ENCODE data around the gene KIAA0825.
A peak's percentile ranks its signal among the peaks of the same experiment; 100 is the strongest.

Gene KIAA0825

DNA sequence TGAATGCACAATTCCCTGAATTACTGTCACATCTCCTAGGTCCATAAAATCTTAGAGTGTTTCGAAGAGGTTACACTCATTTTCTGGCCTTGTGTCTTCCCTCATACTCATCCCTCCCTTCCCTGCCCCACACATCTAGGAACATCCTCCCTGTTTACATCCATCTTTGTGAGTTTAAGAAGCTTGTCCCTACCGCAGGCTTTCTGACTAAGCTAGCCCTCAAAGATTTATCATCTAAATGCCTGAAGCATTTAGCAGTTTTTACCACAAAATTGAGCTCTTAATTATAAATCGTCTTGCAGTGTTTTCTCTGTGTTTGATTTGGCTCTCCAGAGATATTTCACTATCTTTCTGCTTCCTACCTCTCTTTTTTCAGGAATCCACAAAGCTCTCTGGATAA, 374.8 kb downstream of the KIAA0825 start:
- no peak for DNase-seq (ENCODE audit: low spot score)

GRCh38 chr5:94240993-94241651, 377.3 kb downstream of the KIAA0825 start:
- no peak for DNase-seq (ENCODE audit: low spot score)

GRCh38 chr5:94240596-94240992, 377.8 kb downstream of the KIAA0825 start:
- no peak for DNase-seq (ENCODE audit: low spot score)

GRCh38 chr5:94240134-94240533, 378.3 kb downstream of the KIAA0825 start:
- no peak for DNase-seq (ENCODE audit: low spot score)

DNA sequence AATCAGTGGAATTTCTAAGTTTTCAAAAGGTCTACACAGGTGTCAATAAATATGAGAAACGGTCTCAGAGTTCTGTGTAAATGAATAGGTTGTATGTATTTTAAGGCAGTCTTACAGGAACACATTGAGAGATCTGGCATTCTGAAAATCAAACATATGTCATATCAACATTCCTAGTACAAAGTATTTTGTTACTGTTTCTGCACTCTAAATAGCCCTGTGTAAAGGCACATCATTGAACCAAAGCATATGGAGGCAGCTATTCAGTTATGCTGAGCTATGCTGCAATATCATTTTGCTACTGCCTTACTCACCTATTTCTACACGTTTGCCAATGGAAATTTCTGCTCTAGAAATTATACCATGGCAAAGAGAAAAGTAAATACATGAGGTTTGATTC, 379.1 kb downstream of the KIAA0825 start:
- DNase-seq (ENCODE audit: low spot score): no peak

DNA sequence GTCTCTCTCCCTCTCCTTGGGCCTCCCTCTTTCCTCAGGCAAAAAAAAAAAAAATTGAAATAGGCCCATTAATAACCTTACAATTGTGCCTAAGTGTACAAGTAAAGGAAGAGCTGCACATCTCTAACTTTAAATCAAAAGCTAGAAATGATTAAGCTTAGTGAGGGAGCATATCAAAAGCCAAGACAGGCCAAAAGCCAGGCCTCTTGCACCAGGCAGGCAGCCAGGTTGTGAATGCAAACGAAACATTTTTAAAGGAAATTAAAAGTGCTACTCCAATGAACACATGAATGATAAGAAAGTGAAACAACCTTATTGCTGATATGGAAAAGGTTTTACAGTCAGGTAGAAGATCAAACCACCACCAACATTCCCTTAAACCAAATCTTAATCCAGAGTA, 383.4 kb downstream of the KIAA0825 start:
- no peak for DNase-seq (ENCODE audit: low spot score)

DNA sequence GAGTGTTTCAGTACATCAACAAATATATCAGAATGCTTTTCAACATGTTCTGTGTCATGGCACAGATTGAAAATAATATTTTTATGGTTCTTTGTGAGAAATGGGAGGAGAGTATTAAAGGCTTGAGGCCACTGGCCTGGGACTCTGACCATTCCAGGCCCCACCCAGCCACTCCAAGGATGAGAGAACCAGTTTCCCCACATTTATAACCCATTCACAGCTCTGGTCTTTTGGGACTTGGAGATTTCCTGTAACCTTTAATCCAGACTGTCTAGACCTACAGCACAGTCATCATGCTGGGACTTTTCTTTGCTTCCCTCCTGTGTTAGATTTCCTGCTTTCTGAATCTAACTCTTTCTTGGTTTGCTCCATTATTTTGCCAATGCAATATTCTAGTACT, 389.6 kb downstream of the KIAA0825 start:
- DNase-seq (ENCODE audit: low spot score): no peak

- DNase-seq (ENCODE audit: low spot score): no peak
These were observed 395.2 kb downstream of the KIAA0825 start for GRCh38 chr5:94223235-94223634.

DNA sequence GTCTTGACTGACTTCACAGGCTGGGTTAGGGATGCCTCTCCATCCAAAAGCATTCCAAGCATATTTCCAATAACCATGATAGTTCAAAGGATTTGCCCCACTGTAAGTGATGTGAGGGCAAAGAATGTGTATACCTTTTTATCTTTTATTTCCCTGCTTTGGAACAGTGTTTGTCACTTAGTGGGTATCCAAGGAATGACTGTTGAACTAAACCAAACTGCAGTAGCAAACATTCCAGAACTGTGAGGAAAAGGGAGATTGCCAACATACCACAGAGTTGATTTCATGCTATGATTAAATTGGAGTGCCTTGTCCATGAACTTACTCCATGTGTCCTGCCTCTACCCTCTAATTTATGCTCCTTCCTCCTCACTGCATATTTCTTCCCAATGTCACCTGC, 400.0 kb downstream of the KIAA0825 start:
- DNase-seq (ENCODE audit: low spot score): no peak

DNA sequence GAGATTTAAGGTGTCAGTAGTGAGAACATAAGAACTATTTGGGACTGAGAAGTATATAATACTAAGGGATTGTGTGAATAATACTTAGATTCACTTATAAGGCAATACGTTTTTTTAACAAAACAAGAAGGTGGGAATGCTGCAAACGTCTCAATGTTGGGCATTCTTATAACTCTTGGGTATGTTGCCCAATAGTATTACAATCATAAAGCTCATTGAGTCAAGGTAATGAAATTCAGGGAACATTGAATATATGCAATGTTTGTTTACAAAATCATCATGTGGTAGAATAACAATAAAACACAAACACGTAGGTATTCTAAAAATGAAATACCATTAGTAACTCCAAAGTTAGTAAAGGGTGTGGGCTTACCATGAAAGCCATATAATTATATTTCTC, 400.7 kb downstream of the KIAA0825 start:
- no peak for DNase-seq (ENCODE audit: low spot score)

DNA sequence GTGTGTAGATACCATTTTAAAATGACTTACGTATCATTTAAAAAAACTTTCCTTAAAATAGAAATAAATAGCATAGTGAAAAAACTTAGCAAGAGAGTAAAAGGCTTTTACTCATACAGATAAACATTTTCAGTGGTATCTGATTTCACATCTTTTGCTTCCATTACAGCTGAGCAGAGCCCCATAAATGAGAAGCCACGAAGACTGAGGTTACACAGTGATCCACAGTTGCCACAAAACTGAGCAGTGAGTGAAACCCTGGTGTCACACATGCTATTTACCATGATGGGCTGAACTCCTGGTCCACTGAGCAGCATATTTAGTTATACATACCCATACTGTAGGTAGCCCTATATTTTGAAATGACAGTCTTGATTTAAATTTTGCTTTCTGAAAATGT, 401.2 kb downstream of the KIAA0825 start:
- no peak for DNase-seq (ENCODE audit: low spot score)

DNA sequence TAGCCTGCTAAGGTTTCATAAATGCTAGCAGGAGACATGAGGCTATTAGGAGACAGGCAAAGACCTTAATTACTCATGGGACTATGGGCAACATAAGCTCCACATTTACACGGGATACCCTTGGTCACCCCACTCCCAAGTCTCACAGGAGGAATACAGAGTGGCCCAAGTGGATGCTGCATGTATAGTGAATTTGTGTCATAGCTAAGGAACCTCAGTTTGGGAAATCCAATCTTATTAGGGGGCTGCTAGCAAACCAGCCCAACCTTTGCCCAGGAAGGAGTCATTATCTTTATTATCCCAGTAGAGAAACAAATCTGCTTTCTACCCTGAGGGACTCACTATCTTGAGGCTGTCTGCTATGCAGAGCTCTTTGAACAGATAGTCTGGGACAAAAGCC, 405.9 kb downstream of the KIAA0825 start:
- no peak for DNase-seq (ENCODE audit: low spot score)

GRCh38 chr5:94209774-94210355, 408.5 kb downstream of the KIAA0825 start:
- no peak for DNase-seq (ENCODE audit: low spot score)

- DNase-seq (ENCODE audit: low spot score): no peak
These were observed 409.1 kb downstream of the KIAA0825 start for GRCh38 chr5:94209272-94209671.

- DNase-seq (ENCODE audit: low spot score): no peak
These were observed 418.8 kb downstream of the KIAA0825 start for GRCh38 chr5:94199566-94199965.

DNA sequence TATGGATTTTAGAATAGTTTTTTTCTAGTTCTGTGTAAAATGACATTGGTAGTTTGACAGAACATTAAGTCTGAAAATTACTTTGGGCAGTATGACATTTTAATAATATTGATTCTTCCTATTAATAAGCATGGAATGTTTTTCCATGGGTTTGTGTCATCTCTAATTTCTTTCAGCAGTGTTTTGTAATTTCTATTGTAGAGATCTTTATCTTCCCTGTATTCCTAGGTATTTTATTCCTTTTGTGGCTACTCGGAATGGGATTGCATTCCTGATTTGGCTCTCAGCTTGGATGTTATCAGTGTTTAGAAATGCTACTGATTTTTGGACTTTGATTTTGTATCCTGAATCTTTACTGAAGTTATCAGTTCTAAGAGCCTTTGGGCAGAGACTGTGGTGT, 420.4 kb downstream of the KIAA0825 start:
- no peak for DNase-seq (ENCODE audit: low spot score)

GRCh38 chr5:94196953-94197352, 421.5 kb downstream of the KIAA0825 start:
- no peak for DNase-seq (ENCODE audit: low spot score)

GRCh38 chr5:94192658-94193391, 425.6 kb downstream of the KIAA0825 start:
- no peak for DNase-seq (ENCODE audit: low spot score)

DNA sequence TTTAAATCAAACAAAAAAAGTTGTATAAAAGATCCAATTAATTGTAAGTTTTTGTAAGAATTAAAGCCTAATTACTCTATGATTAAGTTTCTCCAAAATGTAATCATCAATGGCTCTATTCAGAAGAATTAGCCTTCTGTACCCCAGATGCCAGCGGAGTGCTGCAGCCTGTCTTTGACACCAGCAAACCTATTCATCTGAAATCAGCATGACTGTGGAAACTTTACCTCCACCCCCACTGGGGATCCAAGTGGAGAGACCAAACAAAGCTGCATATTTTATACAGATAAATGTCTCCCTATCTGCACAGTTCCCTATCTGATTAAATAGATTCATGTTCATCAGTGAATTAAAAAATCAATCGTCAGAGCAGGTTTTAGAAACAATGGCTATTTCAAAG, 426.8 kb downstream of the KIAA0825 start:
- no peak for DNase-seq (ENCODE audit: low spot score)

- no peak for DNase-seq (ENCODE audit: low spot score)
These were observed 429.7 kb downstream of the KIAA0825 start for GRCh38 chr5:94188725-94189124.

DNA sequence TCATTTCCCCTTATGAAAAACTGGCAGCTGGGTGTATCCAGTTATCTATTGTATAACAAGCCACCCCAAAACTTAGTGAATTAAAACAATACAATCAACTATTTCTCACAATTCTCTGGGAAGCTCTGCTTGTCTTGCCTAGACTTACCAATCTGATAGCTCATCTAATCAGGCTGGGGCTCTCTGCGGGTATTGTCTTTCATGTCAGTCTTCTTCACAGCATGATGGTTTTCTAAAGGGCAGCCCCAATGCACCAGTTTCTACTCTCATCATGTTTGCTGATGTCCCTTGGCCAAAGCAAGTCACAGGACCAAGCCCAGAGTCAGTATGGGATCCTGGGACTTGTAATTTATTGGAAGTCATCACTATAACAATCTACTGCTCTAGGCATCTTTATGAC, 433.5 kb downstream of the KIAA0825 start:
- DNase-seq (ENCODE audit: low spot score): no peak

DNA sequence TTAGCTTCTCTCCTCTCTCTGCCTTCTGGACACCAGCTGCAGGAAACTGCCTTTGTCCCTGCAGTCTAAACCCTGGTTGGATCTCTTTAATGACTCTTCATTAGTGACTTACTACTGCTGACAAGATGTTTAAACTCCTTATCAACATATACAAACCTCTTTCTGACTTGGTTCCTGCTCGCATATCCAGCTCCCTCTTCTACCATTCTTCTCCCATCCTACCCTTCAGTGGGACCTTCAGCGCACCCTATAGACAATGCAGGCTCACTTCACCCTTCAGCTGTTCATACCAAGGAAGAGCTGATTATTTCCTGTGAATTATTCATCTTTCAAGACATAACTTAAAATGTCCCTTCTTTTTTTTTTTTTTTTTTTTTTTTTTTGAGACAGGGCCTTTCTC, 436.5 kb downstream of the KIAA0825 start:
- peak; percentile 2 for DNase-seq (ENCODE audit: low spot score)

- DNase-seq (ENCODE audit: low spot score): no peak
These were observed 437.6 kb downstream of the KIAA0825 start for GRCh38 chr5:94180761-94181160.

GRCh38 chr5:94175912-94176311, 442.5 kb downstream of the KIAA0825 start:
- DNase-seq (ENCODE audit: low spot score): no peak

Data from HuH-7.5 (cell line).